Measurements from ENCODE around the gene D2HGDH. TPM values are rescaled to one million over a fixed set of nuclear protein-coding genes. Genes with fewer than 3 reads are reported as not detected.
A peak's percentile ranks its signal among the peaks of the same experiment; 100 is the strongest.

The D2HGDH gene
- total and polyA plus RNA-seq, 2 of the 13 experiments (the other 11 are each of a cell fraction or from before 2014, with no cell fraction given), result 19.2 to 20.3 TPM

- TF ChIP-seq ARID4A (CRISPR knock-in tag; IDR thresholded peaks at IDR 0.05; ENCODE audit: borderline replicate concordance) (peak; percentile 97), ZNF557 (CRISPR knock-in tag; IDR thresholded peaks at IDR 0.05) (no peak; the same call in 1 of the 2 replicates), MEIS1 (CRISPR knock-in tag; IDR thresholded peaks at IDR 0.05; ENCODE audit: borderline replicate concordance) (peak; percentile 63; the same call in 1 of the 2 replicates), ARID5B (CRISPR knock-in tag; IDR thresholded peaks at IDR 0.05) (peak; percentile 1; the same call in 1 of the 2 replicates), ZNF572 (CRISPR knock-in tag; IDR thresholded peaks at IDR 0.05) (no peak), SKI (IDR thresholded peaks at IDR 0.05; ENCODE audit: partially characterized antibody) (peak; percentile 71), ZNF350 (CRISPR knock-in tag; IDR thresholded peaks at IDR 0.05; ENCODE audit: borderline replicate concordance, low read depth) (no peak), USF2 (IDR thresholded peaks at IDR 0.05; ENCODE audit: low read depth, low read length) (no peak; the same call in 1 of the 2 replicates), USF2 (CRISPR knock-in tag; IDR thresholded peaks at IDR 0.05; ENCODE audit: borderline replicate concordance) (no peak; the same call in 1 of the 2 replicates), KDM2A (CRISPR knock-in tag; IDR thresholded peaks at IDR 0.05; ENCODE audit: borderline replicate concordance, low read depth) (peak; percentile 90), ZFAT (CRISPR knock-in tag; conservative IDR thresholded peaks at IDR 0.05) (peak; percentile 74; the same call in 1 of the 2 replicates), THRA (CRISPR knock-in tag; IDR thresholded peaks at IDR 0.05; ENCODE audit: borderline replicate concordance) (peak; percentile 82; the same call in 1 of the 2 replicates), JUNB (CRISPR knock-in tag; IDR thresholded peaks at IDR 0.05; ENCODE audit: borderline replicate concordance) (no peak; the same call in 1 of the 2 replicates), ZBTB37 (CRISPR knock-in tag; IDR thresholded peaks at IDR 0.05) (no peak)
These were observed 47.6 kb upstream of the D2HGDH start, which contains the start of gene DTYMK (continued) for GRCh38 chr2:241686650-241687425.

Measured in HepG2 (cell line).